HCT116 (cell line): ENCODE data around the gene RRP12. TPM values are rescaled to one million over a fixed set of nuclear protein-coding genes. Genes with fewer than 3 reads are reported as not detected.

Experiments used
- ATAC-seq: fragments of 200-7000 bp; cut with Tn5 transposase; 2 replicates; pipeline ENCODE4 v1.9.1; 2020; ENCODE audit warnings: mild to moderate bottlenecking, moderate library complexity
- BruUV-seq: library from RNA; stranded (reverse); fragments of 400-500 nt; replicated peaks from 2 replicates; lab custom pipeline; 2021; lab: Mats Ljungman, UMichigan
- CTCF ChIA-PET: fragments of 300-600 bp; sonication (Branson Sonifier 250); formaldehyde crosslinking; loops from one replicate; lab custom pipeline; 2021; ENCODE audit warnings: antibody characterized with exemption; lab: Charles Lee
- POLR2A ChIA-PET: fragments of 300-600, 350-600 bp; sonication (Branson Sonifier 250); formaldehyde crosslinking; loops from one replicate; lab custom pipeline; 2021; ENCODE audit warnings: antibody characterized with exemption; lab: Charles Lee
- RAD21 ChIA-PET, 2 experiments: fragments of 300-600 bp; sonication (Branson Sonifier 250); formaldehyde crosslinking; loops; one replicate each; lab custom pipeline; 2023; ENCODE audit warnings: low total read pairs in 2 of 2; ENCODE audit not compliant: uncharacterized antibody in 2 of 2, unreplicated experiment in 2 of 2, low non-redundant PET in 1 of 2; lab: Charles Lee
- DNase-seq: peaks from one replicate; pipeline ENCODE4 v3.0.0-alpha.2; 2010; ENCODE audit warnings: low read depth, low spot score
- H2AFZ ChIP-seq: fragments of 200-600 bp; shearing (Covaris generic), sonication (generic); 2 replicates; pipeline ENCODE4 v1.6.1; 2017; ENCODE audit warnings: low read depth, mixed run types, mixed read lengths, antibody characterized with exemption, low read length; ENCODE audit not compliant: poor library complexity, severe bottlenecking
- H3K27ac ChIP-seq: 2 replicates; pipeline ENCODE4 v1.5.1; 2012; ENCODE audit warnings: low read depth, low read length
- H3K27me3 ChIP-seq: fragments of 200-600 bp; sonication (generic); 2 replicates; pipeline ENCODE4 v1.6.1; 2016; ENCODE audit warnings: mixed run types, low read length, mixed read lengths; ENCODE audit not compliant: insufficient read depth
- H3K36me3 ChIP-seq, 2 experiments: fragments of 200-500 bp in 1 of 2; fragments of 200-600 bp in 1 of 2; sonication (Bioruptor generic) in 1 of 2; sonication (generic) in 1 of 2; 2 replicates each; pipeline versions ENCODE4 v1.5.1 to v1.6.1; 2014 to 2016; ENCODE audit warnings: low read length in 2 of 2, inconsistent platforms in 1 of 2, mixed read lengths in 1 of 2, mixed run types in 1 of 2; ENCODE audit not compliant: insufficient read depth in 2 of 2, control insufficient read depth in 1 of 2
- H3K4me1 ChIP-seq, 2 experiments: fragments of 200-600 bp in 1 of 2; sonication (generic) in 1 of 2; 2 replicates each; pipeline versions ENCODE4 v1.5.1 to v1.6.1; 2012 to 2017; ENCODE audit warnings: low read length in 2 of 2, inconsistent platforms in 1 of 2, mild to moderate bottlenecking in 1 of 2, mixed read lengths in 1 of 2, mixed run types in 1 of 2, moderate library complexity in 1 of 2; ENCODE audit not compliant: insufficient read depth in 2 of 2, control insufficient read depth in 1 of 2
- H3K4me2 ChIP-seq: fragments of 200-600 bp; sonication (generic); 2 replicates; pipeline ENCODE4 v1.6.1; 2017; ENCODE audit warnings: mixed run types, low read length, mixed read lengths
- H3K4me3 ChIP-seq, 2 experiments: fragments of 200-600 bp in 1 of 2; sonication (generic) in 1 of 2; replicated peaks in 1 of 2; 2 replicates each; pipeline ENCODE4 v1.5.1; 2011 to 2016; ENCODE audit warnings: low read length in 2 of 2, control low read depth in 1 of 2, low read depth in 1 of 2, mild to moderate bottlenecking in 1 of 2, mixed read lengths in 1 of 2, mixed run types in 1 of 2
- H3K79me2 ChIP-seq: fragments of 200-600 bp; sonication (generic); 2 replicates; pipeline ENCODE4 v1.6.1; 2017; ENCODE audit warnings: mild to moderate bottlenecking, mixed run types, low read length, moderate library complexity, mixed read lengths; ENCODE audit not compliant: insufficient read depth
- H3K9ac ChIP-seq: fragments of 200-600 bp; sonication (generic); 2 replicates; pipeline ENCODE4 v1.6.1; 2016; ENCODE audit warnings: low read length, mixed read lengths
- H3K9me2 ChIP-seq: fragments of 200-600 bp; sonication (generic), shearing (Covaris generic); 2 replicates; pipeline ENCODE4 v1.6.1; 2017; ENCODE audit warnings: mixed run types, mild to moderate bottlenecking, moderate library complexity; ENCODE audit not compliant: insufficient read depth
- H3K9me3 ChIP-seq, 2 experiments: fragments of 200-500 bp in 1 of 2; fragments of 200-600 bp in 1 of 2; sonication (Bioruptor generic) in 1 of 2; sonication (generic) in 1 of 2; 2 replicates each; pipeline ENCODE4 v1.6.1; 2014 to 2017; ENCODE audit warnings: low read length in 2 of 2, mixed read lengths in 2 of 2, inconsistent platforms in 1 of 2, low read depth in 1 of 2, mild to moderate bottlenecking in 1 of 2, mixed run types in 1 of 2, moderate library complexity in 1 of 2; ENCODE audit not compliant: control insufficient read depth in 1 of 2, insufficient read depth in 1 of 2
- H4K20me1 ChIP-seq: fragments of 200-600 bp; sonication (generic), shearing (Covaris generic); 2 replicates; pipeline ENCODE4 v1.6.1; 2017; ENCODE audit warnings: mixed run types, mild to moderate bottlenecking, moderate library complexity; ENCODE audit not compliant: insufficient read depth
- CBX3 ChIP-seq: IDR thresholded peaks from 2 replicates; pipeline ENCODE4 v1.6.1; 2012; ENCODE audit warnings: low read depth
- CEBPB ChIP-seq: IDR thresholded peaks from 2 replicates; pipeline ENCODE4 v1.6.1; 2012; ENCODE audit warnings: low read depth
- EGR1 ChIP-seq: IDR thresholded peaks from 2 replicates; pipeline ENCODE4 v1.6.1; 2012; ENCODE audit warnings: low read depth
- ELF1 ChIP-seq: IDR thresholded peaks from 2 replicates; pipeline ENCODE4 v1.6.1; 2012; ENCODE audit warnings: low read depth, borderline replicate concordance
- EZH2 ChIP-seq: fragments of 200-600 bp; sonication (generic); IDR thresholded peaks from 2 replicates; pipeline ENCODE4 v1.6.1; 2017; ENCODE audit warnings: antibody characterized with exemption, mixed run types
- FOSL1 ChIP-seq: IDR thresholded peaks from 2 replicates; pipeline ENCODE4 v1.6.1; 2012; ENCODE audit warnings: low read depth
- JUND ChIP-seq: IDR thresholded peaks from 2 replicates; pipeline ENCODE4 v1.6.1; 2012
- POLR2A ChIP-seq: IDR thresholded peaks from 2 replicates; pipeline ENCODE4 v1.7.0; 2011; ENCODE audit warnings: borderline replicate concordance; ENCODE audit not compliant: insufficient read depth, insufficient read length; ENCODE audit errors: extremely low read depth
- POLR2AphosphoS5 ChIP-seq: IDR thresholded peaks from 2 replicates; pipeline ENCODE4 v1.6.1; 2011; ENCODE audit warnings: mild to moderate bottlenecking, low read depth, low read length, moderate library complexity
- RAD21 ChIP-seq: IDR thresholded peaks from 2 replicates; pipeline ENCODE4 v1.6.1; 2012; ENCODE audit warnings: low read depth, mild to moderate bottlenecking
- SP1 ChIP-seq: IDR thresholded peaks from 2 replicates; pipeline ENCODE4 v1.6.1; 2012; ENCODE audit warnings: low read depth
- SRF ChIP-seq: IDR thresholded peaks from 2 replicates; pipeline ENCODE4 v1.6.1; 2012; ENCODE audit warnings: low read depth
- YY1 ChIP-seq: IDR thresholded peaks from 2 replicates; pipeline ENCODE4 v1.6.1; 2011; ENCODE audit warnings: low read length, low read depth, moderate library complexity, mild to moderate bottlenecking; ENCODE audit not compliant: insufficient replicate concordance; ENCODE audit errors: extremely low read depth
- ZFX ChIP-seq: fragments of 450-650 bp; IDR thresholded peaks from 2 replicates; pipeline ENCODE4 v1.6.1; 2017
- ZNF274 ChIP-seq: fragments of 200-500 bp; sonication (Bioruptor generic); IDR thresholded peaks from 2 replicates; pipeline ENCODE4 v1.6.1; 2014; ENCODE audit warnings: mild to moderate bottlenecking, low read depth, low read length, inconsistent platforms
- intact Hi-C: fragments of 100-400 bp; cut with micrococcal nuclease; formaldehyde crosslinking; loops from 2 replicates; pipeline ENCODE4 v1.10.0; 2022
- total RNA-seq: library from RNA; stranded (reverse); gene quantifications from one replicate; pipeline ENCODE4 v1.2.1, GENCODE V29; 2021; ENCODE audit not compliant: unreplicated experiment
- TF ChIP-seq, protein P1 (sequence below), 3 experiments: fragments of 200-600 bp in 1 of 3; sonication (generic) in 1 of 3; IDR thresholded peaks in 2 of 3; conservative IDR thresholded peaks in 1 of 3; 2 replicates each; pipeline ENCODE4 v1.5.1; 2012 to 2017; ENCODE audit warnings: low read depth in 2 of 3, low read length in 2 of 3, antibody characterized with exemption in 1 of 3, borderline replicate concordance in 1 of 3, control low read depth in 1 of 3, mild to moderate bottlenecking in 1 of 3, mixed read lengths in 1 of 3, mixed run types in 1 of 3, moderate library complexity in 1 of 3; ENCODE audit not compliant: insufficient read depth in 1 of 3
- TF ChIP-seq, protein P2 (sequence below): IDR thresholded peaks from 2 replicates; pipeline ENCODE4 v1.6.1; 2012
- TF ChIP-seq, protein P3 (sequence below): IDR thresholded peaks from 2 replicates; pipeline ENCODE4 v1.6.1; 2012; ENCODE audit warnings: low read depth

Gene RRP12
- total RNA-seq, 1 experiment from 2014 or later: 67.0 TPM

DNA sequence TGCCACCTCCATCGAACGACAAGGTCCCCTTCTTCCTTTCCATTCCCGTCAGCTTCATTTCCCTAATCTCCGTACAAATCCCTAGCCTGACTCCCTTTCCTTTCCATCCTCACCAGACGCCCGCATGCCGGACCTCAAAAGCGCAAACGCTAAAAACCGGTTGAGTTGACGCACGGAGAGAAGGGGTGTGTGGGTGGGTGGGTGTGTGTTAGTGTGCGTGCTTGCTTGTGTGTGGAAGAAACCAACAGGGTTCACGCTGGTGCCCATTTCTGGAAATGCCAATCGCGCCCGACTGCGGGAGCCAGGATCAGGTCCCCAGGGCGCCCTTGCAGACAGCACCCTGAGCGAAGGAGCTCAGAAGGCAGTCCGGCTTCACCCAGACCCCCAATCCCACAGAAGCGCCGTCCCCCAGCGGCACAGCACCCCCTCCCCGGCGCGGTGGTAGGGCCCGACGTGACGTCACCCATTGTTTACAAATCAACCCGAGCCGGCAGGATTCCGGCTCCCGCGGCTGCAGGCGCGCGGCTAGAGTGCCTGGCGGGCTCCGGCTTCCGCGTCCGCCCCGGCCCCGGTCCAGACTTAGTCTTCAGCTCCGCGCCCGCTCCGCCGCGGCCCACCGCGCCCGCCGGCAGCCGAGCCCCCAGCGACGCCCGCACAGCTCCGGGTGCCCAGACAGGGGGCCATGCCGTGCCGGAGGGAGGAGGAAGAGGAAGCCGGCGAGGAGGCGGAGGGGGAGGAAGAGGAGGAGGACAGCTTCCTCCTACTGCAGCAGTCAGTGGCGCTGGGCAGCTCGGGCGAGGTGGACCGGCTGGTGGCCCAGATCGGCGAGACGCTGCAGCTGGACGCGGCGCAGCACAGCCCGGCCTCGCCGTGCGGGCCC, 82.1 kb downstream of the RRP12 start, which contains the start of gene FRAT1:
Gene FRAT1 (plus strand): TSS at position 500 of the 880 bp plus-strand sequence. CDS start 183 bp downstream, at position 683.
- H3K9me2 ChIP-seq: no peaks in the 10 kb centered on the region
- H3K79me2 ChIP-seq: no peaks in the 10 kb centered on the region
- ATAC-seq: peak; percentile 89
- TF ChIP-seq ZFX: no peak
- TF ChIP-seq CEBPB: no peak
- TF ChIP-seq ZNF274: no peak
- no peak for TF ChIP-seq CBX3
- no peak for TF ChIP-seq EZH2
- no peak for TF ChIP-seq ELF1
- TF ChIP-seq YY1: no peak
- no peak; the same call in 1 of the 2 replicates for TF ChIP-seq SRF
- TF ChIP-seq SP1: peak; percentile 61
- peak; percentile 95 for TF ChIP-seq EGR1
- TF ChIP-seq, protein P1, sequence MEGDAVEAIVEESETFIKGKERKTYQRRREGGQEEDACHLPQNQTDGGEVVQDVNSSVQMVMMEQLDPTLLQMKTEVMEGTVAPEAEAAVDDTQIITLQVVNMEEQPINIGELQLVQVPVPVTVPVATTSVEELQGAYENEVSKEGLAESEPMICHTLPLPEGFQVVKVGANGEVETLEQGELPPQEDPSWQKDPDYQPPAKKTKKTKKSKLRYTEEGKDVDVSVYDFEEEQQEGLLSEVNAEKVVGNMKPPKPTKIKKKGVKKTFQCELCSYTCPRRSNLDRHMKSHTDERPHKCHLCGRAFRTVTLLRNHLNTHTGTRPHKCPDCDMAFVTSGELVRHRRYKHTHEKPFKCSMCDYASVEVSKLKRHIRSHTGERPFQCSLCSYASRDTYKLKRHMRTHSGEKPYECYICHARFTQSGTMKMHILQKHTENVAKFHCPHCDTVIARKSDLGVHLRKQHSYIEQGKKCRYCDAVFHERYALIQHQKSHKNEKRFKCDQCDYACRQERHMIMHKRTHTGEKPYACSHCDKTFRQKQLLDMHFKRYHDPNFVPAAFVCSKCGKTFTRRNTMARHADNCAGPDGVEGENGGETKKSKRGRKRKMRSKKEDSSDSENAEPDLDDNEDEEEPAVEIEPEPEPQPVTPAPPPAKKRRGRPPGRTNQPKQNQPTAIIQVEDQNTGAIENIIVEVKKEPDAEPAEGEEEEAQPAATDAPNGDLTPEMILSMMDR (IDR thresholded peaks at IDR 0.05 in 2 of 3, conservative IDR thresholded peaks at IDR 0.05 in 1 of 3; ENCODE audit: borderline replicate concordance in 1 of 3, insufficient read depth in 1 of 3, low read depth in 2 of 3, low read length in 2 of 3): no peak
- no peak for TF ChIP-seq RAD21
- peak; percentile 86 for TF ChIP-seq JUND
- TF ChIP-seq POLR2A: peak; percentile 52
- TF ChIP-seq, protein P2, sequence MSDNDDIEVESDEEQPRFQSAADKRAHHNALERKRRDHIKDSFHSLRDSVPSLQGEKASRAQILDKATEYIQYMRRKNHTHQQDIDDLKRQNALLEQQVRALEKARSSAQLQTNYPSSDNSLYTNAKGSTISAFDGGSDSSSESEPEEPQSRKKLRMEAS: peak; percentile 82
- TF ChIP-seq, protein P3, sequence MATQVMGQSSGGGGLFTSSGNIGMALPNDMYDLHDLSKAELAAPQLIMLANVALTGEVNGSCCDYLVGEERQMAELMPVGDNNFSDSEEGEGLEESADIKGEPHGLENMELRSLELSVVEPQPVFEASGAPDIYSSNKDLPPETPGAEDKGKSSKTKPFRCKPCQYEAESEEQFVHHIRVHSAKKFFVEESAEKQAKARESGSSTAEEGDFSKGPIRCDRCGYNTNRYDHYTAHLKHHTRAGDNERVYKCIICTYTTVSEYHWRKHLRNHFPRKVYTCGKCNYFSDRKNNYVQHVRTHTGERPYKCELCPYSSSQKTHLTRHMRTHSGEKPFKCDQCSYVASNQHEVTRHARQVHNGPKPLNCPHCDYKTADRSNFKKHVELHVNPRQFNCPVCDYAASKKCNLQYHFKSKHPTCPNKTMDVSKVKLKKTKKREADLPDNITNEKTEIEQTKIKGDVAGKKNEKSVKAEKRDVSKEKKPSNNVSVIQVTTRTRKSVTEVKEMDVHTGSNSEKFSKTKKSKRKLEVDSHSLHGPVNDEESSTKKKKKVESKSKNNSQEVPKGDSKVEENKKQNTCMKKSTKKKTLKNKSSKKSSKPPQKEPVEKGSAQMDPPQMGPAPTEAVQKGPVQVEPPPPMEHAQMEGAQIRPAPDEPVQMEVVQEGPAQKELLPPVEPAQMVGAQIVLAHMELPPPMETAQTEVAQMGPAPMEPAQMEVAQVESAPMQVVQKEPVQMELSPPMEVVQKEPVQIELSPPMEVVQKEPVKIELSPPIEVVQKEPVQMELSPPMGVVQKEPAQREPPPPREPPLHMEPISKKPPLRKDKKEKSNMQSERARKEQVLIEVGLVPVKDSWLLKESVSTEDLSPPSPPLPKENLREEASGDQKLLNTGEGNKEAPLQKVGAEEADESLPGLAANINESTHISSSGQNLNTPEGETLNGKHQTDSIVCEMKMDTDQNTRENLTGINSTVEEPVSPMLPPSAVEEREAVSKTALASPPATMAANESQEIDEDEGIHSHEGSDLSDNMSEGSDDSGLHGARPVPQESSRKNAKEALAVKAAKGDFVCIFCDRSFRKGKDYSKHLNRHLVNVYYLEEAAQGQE: no peak
- TF ChIP-seq POLR2AphosphoS5: peak; percentile 75
- TF ChIP-seq FOSL1: no peak
- TF ChIP-seq, all 23 proteins: peak for 6
- Histone ChIP-seq H4K20me1 (no peaks in the 10 kb centered on the region), H3K9me3 (no peaks in the 10 kb centered on the region), H3K36me3 (no peaks in the 10 kb centered on the region), H3K4me1 (peaks cover 0 to 8% of the 10 kb centered on the region in 2 experiments; a peak in 3 of 4 replicates), H3K4me2 (peak within 1 kb of the TSS; percentile 90), H3K27me3 (no peaks in the 10 kb centered on the region), H3K27ac (peak within 1 kb of the TSS; percentile 85), H3K4me3 (peak within 1 kb of the TSS; percentile 49 to 64), H3K9ac (peak within 1 kb of the TSS; percentile 73), H2AFZ (peak within 1 kb of the TSS; percentile 86)
- RAD21 ChIA-PET: no interaction called here
- CTCF ChIA-PET: no interaction called here
- no TSS peak for BruUV-seq
- peak; percentile 84 for DNase-seq
- POLR2A ChIA-PET: interaction anchor here (1.0 kb wide), 1 partner anchor 9 kb away, joined by 3 read pairs; no protein-coding TSS in a partner anchor
- intact Hi-C loops: loop anchor here (2.0 kb wide), 1 partner anchor 26 kb away; the partner anchor contains the start of gene ARHGAP19
